Body of pancreas (tissue), 4 donors: Measurements from ENCODE around the gene FASTKD1. TPM values are rescaled to one million over a fixed set of nuclear protein-coding genes. Genes with fewer than 3 reads are reported as not detected.

Source experiments
- ATAC-seq: fragments of 150-250 bp; one replicate; pipeline ENCODE4 v1.9.1; 2016
- DNase-seq, 4 donors: peaks; one replicate each; pipeline ENCODE4 v3.0.0-alpha.2; 2019
- H3K27ac ChIP-seq, 4 donors: fragments of 200-600 bp; sonication (generic); 1 replicate in 3 of 4; 2 replicates in 1 of 4; pipeline versions ENCODE4 v1.5.1 to v1.6.1; 2016 to 2019; ENCODE audit warnings: mild to moderate bottlenecking in 1 of 4, mixed read lengths in 1 of 4, moderate library complexity in 1 of 4
- H3K27me3 ChIP-seq, 2 donors: fragments of 200-600 bp; sonication (generic); one replicate each; pipeline ENCODE4 v1.6.0; 2016; ENCODE audit warnings: mild to moderate bottlenecking in 1 of 2
- H3K36me3 ChIP-seq, 2 donors: fragments of 200-600 bp; sonication (generic); replicated peaks in 1 of 2; 2 replicates each; pipeline ENCODE4 v1.5.1; 2016; ENCODE audit warnings: low read depth in 2 of 2; ENCODE audit not compliant: insufficient read depth in 1 of 2
- H3K4me1 ChIP-seq: fragments of 200-600 bp; sonication (generic); one replicate; pipeline ENCODE4 v1.6.0; 2016
- H3K4me3 ChIP-seq, 2 donors: fragments of 200-600 bp; sonication (generic); 1 replicate in 1 of 2; 2 replicates in 1 of 2; pipeline ENCODE4 v1.5.1; 2016 to 2019
- H3K9me3 ChIP-seq, 3 donors: fragments of 200-600 bp; sonication (generic); 1 replicate in 2 of 3; 2 replicates in 1 of 3; pipeline ENCODE4 v1.5.1; 2016
- CTCF ChIP-seq, 7 experiments: fragments of 450-650 bp in 4 of 7; fragments of 200-600 bp in 3 of 7; sonication (generic) in 3 of 7; IDR thresholded peaks; one replicate each; pipeline ENCODE4 v1.5.1; 2016 to 2019; ENCODE audit warnings: antibody characterized with exemption in 7 of 7
- POLR2A ChIP-seq, 3 donors: fragments of 450-650 bp; IDR thresholded peaks; one replicate each; pipeline ENCODE4 v1.6.1; 2016; ENCODE audit warnings: antibody characterized with exemption in 3 of 3, mild to moderate bottlenecking in 2 of 3
- WGBS, 2 donors: methylation state at CpG; one replicate each; pipeline ENCODE4 v1.1.5; 2017; 5-methylcytosine and 5-hydroxymethylcytosine counted together
- intact Hi-C: fragments of 100-400 bp; cut with DNase I; formaldehyde crosslinking; loops from one replicate; pipeline ENCODE4 v1.15.1; 2023
- total RNA-seq, 2 donors: library from RNA; depleted of rRNA; stranded (reverse); fragments of >200 nt; gene quantifications; one replicate each; pipeline ENCODE4 v1.1.0, GENCODE V29; 2016

Gene FASTKD1
- total RNA-seq, 2 donors from 2014 or later, result 13.2 to 18.2 TPM

DNA sequence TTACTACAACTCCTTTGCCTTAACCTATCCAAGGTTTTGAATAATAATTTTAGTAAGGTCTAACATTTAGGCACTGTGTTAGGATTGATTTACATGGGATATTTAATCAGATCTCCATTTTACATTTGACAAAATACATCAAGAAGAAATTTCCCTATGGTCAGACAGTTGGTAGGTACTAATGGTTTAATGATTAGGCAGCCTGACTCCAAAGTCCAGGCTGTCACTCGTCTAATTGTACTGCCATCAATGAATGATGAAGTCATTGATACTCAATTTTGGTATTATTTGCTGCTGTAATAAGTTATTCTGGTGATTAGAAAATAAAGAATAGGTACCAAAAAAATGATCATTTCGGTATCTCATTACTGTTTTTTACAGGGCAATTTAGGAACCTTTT, 80.3 kb downstream of the FASTKD1 start:
- Histone ChIP-seq H3K9me3 (no peaks in the 10 kb centered on the region), H3K36me3 (peaks cover 0 to 1% of the 10 kb centered on the region in 2 donors), H3K27me3 (no peaks in the 10 kb centered on the region), H3K4me1 (no peaks in the 10 kb centered on the region), H3K27ac (no peak overlapping the region), H3K4me3 (no peak overlapping the region)
- TF ChIP-seq POLR2A (IDR thresholded peaks at IDR 0.05) (no peak), CTCF (IDR thresholded peaks at IDR 0.05) (no peak)
- intact Hi-C loops, result no loop called here
- no peak for DNase-seq
- no peak for ATAC-seq
- 58 to 68% methylated on average over 2 of the region's 2 CpGs for WGBS, 2 donors

- no peak overlapping the region for H3K27ac ChIP-seq
- TF ChIP-seq CTCF (IDR thresholded peaks at IDR 0.05), result no peak
- no peak for TF ChIP-seq POLR2A (IDR thresholded peaks at IDR 0.05)
- peaks cover 0 to 7% of the 10 kb centered on the region in 2 donors for H3K36me3 ChIP-seq
- no peaks in the 10 kb centered on the region for H3K27me3 ChIP-seq
- H3K4me3 ChIP-seq, result no peak overlapping the region
- no peak for DNase-seq
- no peak for ATAC-seq
- intact Hi-C loops, result no loop called here
- no peaks in the 10 kb centered on the region for H3K4me1 ChIP-seq
- H3K9me3 ChIP-seq, result no peaks in the 10 kb centered on the region
Observed at GRCh38 chr2:169491378-169491777, 82.3 kb downstream of the FASTKD1 start.

DNA sequence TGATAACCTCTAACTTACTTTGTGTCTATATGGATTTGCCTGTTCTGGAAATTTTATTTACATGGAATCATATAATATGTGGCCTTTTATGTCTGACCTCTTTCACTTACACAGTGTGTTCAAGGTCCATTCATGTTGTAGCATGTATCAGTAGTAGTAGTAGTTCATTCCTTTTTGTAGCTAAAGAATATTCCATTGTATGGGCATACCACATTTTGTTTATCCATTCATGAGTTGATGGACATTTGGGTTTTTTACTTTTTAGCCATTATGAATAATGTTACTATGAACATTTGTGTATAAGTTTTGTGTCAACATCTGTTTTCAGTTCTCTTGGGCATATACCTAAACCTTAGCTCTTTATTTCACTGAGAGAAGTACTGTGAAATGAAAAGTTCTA, 82.8 kb downstream of the FASTKD1 start:
- Histone ChIP-seq H3K36me3 (peaks cover 0 to 7% of the 10 kb centered on the region in 2 donors), H3K4me1 (no peaks in the 10 kb centered on the region), H3K9me3 (no peaks in the 10 kb centered on the region), H3K4me3 (no peak overlapping the region), H3K27me3 (no peaks in the 10 kb centered on the region), H3K27ac (no peak overlapping the region)
- TF ChIP-seq CTCF (IDR thresholded peaks at IDR 0.05) (no peak), POLR2A (IDR thresholded peaks at IDR 0.05) (no peak)
- intact Hi-C loops, result no loop called here
- DNase-seq (no peak), ATAC-seq (no peak)

- no peaks in the 10 kb centered on the region for H3K4me1 ChIP-seq
- no peak for DNase-seq
- TF ChIP-seq CTCF (IDR thresholded peaks at IDR 0.05), result no peak
- no peak for TF ChIP-seq POLR2A (IDR thresholded peaks at IDR 0.05)
- H3K27me3 ChIP-seq, result no peaks in the 10 kb centered on the region
- H3K9me3 ChIP-seq, result no peaks in the 10 kb centered on the region
- H3K27ac ChIP-seq, result no peak overlapping the region
- no peak overlapping the region for H3K4me3 ChIP-seq
- ATAC-seq, result no peak
- H3K36me3 ChIP-seq, result peaks cover 0 to 8% of the 10 kb centered on the region in 2 donors
- intact Hi-C loops, result no loop called here
Observed at GRCh38 chr2:169486487-169486886, 87.2 kb downstream of the FASTKD1 start.

- TF ChIP-seq CTCF (IDR thresholded peaks at IDR 0.05) (no peak), POLR2A (IDR thresholded peaks at IDR 0.05) (no peak)
- H3K4me1 ChIP-seq, result no peaks in the 10 kb centered on the region
- intact Hi-C loops, result no loop called here
- no peak overlapping the region for H3K4me3 ChIP-seq
- WGBS, 2 donors, result 77 to 93% methylated on average over 1 of the region's 1 CpG
- no peak for ATAC-seq
- no peak for DNase-seq
- no peaks in the 10 kb centered on the region for H3K27me3 ChIP-seq
- H3K27ac ChIP-seq, result no peak overlapping the region
- H3K9me3 ChIP-seq, result no peaks in the 10 kb centered on the region
- H3K36me3 ChIP-seq, result peaks cover 0 to 8% of the 10 kb centered on the region in 2 donors
Observed at GRCh38 chr2:169485650-169486138, 88.0 kb downstream of the FASTKD1 start.
